GM18951 (cell line): Measurements from ENCODE around the gene TMEM123.
"Not testable (repeated sequence)": the region's sequence is repeated elsewhere in the genome, so short reads cannot be mapped to it uniquely, and the experiment has no call there.

Source experiments
- POLR2A ChIP-seq: IDR thresholded peaks from 4 replicates; pipeline ENCODE4 v1.6.1; 2011; ENCODE audit warnings: mild to moderate bottlenecking; ENCODE audit not compliant: insufficient read length, insufficient read depth; ENCODE audit errors: extremely low read depth
- in situ Hi-C: fragments of 300-500 bp; cut with MboI; formaldehyde crosslinking; loops from one replicate; pipeline ENCODE4 v1.12.0; 2022; ENCODE audit warnings: low sequenced_read_pairs, mixed read lengths, inconsistent platforms; ENCODE audit not compliant: unreplicated experiment

Gene TMEM123

DNA sequence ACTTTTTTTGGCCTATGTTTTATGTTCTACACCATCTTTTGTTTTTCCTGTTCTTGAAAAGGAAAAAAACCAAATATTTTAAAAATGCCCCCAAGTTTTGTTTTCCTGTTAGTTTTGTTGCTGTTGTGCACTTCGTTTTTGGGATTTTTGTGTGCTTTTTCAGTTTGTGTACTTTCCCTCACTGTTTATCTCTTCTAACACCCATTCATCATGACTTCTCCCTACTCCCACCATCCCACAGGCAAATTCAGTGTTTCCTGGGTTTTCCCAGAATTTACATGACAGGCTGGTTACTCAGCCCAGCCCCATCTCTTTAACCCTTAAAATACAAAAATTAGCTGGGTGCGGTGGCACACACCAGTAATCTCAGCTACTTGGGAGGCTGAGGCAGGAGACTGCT, 15.6 kb downstream of the TMEM123 start:
- no peak for TF ChIP-seq POLR2A
- in situ Hi-C loops: no loop called here

- no peak for TF ChIP-seq POLR2A
- in situ Hi-C loops: no loop called here
These were observed 16.0 kb downstream of the TMEM123 start for GRCh38 chr11:102436561-102436960.

DNA sequence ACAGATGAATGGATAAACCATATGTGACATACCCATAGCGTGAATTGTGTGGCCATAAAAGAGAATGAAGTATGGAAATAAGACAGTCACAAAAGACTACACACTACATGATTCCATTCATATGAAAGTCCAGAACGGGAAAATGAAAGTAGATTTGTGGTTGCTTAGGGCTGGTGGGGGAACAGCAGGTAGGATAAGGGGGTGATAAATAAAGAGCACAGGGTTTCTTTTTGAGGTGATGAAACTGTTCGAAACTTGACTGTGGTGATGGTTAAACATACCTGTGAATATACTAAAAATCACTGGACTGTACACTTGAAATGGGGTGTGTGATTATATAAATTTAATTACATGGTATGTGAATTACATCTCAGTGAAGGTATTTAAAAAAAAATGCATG, 16.9 kb downstream of the TMEM123 start:
- in situ Hi-C loops: no loop called here
- no peak for TF ChIP-seq POLR2A

GRCh38 chr11:102433571-102433970, 19.0 kb downstream of the TMEM123 start:
- in situ Hi-C loops: not testable (repeated sequence)

DNA sequence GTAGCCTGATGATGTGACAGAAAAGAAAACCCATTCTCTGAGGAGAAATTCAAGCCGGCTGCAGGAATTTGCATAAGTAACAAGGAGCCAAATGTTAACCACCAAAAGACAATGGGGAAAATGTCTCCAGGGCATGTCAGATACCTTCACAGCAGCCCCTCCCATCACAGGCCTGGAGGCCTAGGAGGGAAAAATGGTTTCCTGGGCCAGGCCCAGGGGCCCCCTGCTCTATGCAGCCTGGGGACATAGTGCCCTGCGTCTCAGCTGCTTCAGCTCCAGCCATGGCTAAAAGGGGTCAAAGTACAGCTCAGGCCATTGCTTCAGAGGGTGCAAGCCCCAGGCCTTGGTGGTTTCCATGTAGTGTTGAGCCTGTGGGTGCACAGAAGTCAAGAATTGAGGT, 20.0 kb downstream of the TMEM123 start:
- in situ Hi-C loops: not testable (repeated sequence)

DNA sequence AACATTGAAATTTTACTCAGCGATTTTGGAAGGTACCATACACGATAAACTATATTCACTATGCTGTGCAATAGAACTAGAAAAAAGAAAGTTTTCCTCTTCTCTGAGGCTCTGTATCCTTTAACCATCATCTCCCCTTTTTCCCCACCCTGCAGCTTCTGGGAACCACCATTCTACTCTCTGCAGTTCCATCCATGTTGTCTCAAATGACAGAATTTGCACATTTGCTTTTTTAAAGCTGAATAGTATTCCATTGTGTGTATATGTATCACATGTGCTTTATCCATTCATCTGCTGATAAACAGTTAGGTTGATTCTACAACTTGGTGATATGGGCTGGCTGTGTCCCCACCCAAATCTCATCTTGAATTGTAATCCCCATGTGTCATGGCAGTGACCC, 21.2 kb downstream of the TMEM123 start:
- no peak for TF ChIP-seq POLR2A
- in situ Hi-C loops: no loop called here

- in situ Hi-C loops: no loop called here
- TF ChIP-seq POLR2A: no peak
These were observed 22.3 kb downstream of the TMEM123 start for GRCh38 chr11:102430158-102430836.

DNA sequence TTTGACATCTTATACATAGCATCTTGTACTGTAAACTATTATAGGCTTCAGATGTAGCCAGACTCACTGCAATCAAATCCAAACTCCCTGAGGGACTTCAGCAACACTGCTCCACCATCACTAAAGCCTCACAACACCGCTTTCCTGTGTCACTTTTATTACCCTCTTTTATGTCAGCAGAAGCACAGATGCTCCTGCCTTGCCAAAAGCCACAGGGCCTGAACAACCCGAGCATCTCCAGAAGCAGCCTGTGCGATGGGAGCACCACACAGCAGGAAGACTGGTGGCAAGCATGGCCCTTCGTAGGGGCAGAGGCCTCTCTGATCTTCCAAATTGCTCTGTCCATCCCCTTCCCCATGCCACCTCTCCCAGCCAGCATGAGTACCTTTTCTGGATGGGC, 22.9 kb downstream of the TMEM123 start:
- in situ Hi-C loops: no loop called here

GRCh38 chr11:102429226-102429625, 23.3 kb downstream of the TMEM123 start:
- in situ Hi-C loops: no loop called here
- no peak for TF ChIP-seq POLR2A

More for the DNA sequence above, 22.9 kb downstream of the TMEM123 start:
- no peak for TF ChIP-seq POLR2A

- in situ Hi-C loops: no loop called here
These were observed 23.9 kb downstream of the TMEM123 start for GRCh38 chr11:102428696-102429095.

DNA sequence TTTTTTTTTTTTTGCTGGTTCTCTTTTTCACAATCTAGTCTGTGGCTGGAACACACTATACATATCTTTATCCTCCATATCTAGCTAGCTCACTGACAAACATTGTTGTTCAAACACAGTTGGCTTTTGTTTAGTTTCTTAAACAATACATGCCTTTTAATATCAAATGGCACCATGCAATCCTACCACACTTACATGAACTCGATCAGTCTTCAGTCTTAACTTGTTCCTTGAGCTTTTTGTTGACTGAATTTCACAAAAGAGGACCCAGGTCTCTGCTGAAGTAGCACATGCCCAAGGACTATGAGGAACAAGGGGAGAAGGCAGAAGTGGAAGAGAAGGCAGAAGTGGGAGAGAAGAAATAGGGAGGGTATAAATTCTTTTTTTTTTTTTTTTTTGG, 25.5 kb downstream of the TMEM123 start:
- in situ Hi-C loops: no loop called here
- no peak for TF ChIP-seq POLR2A

More at GRCh38 chr11:102428696-102429095, 23.9 kb downstream of the TMEM123 start:
- no peak for TF ChIP-seq POLR2A

DNA sequence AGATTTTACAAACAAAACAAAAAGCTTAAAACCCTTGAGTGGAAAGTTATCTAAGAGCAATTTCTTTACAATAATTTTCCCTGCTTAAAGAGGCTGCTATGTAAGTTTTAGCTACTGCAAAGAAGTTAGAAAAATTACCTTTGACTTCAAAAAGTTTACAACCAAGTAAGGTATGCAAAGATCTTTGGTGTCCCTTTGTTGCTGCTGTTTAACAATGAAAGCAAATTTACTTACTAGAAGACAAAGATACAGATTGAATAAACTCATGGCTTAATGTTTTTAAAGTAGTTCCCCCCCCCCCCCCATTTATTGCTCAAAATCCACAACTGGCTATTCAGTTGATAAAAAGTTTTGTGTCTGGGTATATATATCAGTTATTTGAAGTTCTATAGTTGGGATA, 26.0 kb downstream of the TMEM123 start:
- in situ Hi-C loops: no loop called here
- TF ChIP-seq POLR2A: no peak

DNA sequence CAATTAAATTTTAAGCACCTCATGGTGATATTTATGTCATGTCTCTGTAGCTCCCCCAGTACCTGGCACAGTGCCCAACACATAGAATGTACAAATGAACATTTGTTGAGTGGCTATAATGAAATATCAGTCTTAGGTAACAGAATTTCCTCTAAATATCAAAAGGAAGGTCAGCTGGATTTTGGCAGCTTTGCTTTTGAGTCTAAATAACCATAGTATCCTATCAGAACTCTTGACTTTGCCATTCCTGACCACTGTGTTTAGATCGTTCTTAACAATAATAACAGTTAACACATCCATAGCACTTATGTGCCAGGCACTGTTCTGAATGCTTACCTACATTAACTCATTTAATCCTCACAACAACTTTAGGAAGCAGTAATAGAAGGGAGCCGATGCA, 26.6 kb downstream of the TMEM123 start:
- no peak for TF ChIP-seq POLR2A

DNA sequence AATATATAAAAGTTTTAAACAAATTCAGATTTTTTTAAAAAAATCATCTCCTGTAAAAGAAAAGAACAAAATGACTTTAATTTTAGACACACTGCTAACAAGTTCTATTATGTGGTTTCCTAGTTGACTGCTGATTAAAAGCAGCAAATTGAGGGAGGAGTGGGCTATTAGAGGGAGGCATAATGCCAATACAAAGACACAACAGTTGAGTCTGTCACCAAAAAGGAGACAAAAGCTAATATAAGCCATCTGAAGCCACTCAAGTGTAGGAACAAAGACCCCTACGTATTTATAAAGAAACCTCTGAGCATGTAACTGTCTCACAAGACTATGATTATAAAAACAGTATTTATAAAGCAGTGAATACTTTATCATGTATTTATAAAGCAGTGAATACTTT, 28.6 kb downstream of the TMEM123 start:
- in situ Hi-C loops: no loop called here
- TF ChIP-seq POLR2A: no peak

More for the DNA sequence above, 26.6 kb downstream of the TMEM123 start:
- in situ Hi-C loops: no loop called here
